Iris pigment epithelial cell (primary cell): Measurements from ENCODE around the gene PHF21B.

Source experiments
- DNase-seq: peaks from one replicate; pipeline ENCODE4 v3.0.0-alpha.2; 2011; ENCODE audit warnings: low read depth

PHF21B gene

DNA sequence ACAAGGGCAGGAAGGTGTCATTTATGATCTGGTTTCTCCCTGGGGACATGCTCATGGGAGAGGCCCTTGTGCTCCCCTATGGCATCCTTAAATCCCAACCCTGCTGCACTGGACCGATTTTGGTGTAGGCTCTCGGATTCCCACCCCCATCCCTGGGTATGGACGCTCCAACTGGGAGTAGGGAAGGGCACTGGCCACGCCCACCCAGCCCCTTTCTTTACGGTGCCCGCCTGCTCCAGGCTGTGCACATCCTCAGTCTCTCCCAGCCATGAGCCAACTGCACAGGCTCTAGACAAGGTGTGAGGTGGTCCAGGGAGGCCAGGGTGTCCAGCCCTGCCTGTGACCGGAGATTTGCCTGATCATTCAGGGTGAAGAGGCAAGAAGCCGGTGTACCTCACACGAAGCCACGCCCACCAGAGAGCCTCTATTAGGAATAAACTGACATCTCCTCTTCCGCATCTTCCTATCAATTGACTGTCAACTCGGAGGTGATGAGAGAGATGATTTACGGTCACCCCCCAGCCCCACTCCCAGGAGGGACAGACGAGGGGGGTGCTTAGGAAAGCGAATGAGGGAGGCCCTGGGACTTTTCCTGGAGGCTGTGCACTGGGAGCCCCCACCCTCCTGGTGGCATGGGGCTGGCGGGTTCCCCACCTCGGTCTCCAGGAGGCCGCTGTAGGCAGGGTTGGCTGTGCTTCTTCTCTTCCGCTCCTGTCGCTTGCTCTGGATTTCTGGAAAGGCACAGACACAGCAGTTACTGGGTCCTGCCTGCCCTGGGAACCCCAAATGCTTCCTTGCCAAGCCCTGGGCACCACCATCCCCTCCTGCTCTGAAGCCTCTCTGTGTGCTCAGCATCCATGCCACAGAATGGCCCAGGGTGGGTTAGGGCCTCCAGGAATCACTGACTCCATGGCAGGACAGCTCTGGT, 116.7 kb downstream of the PHF21B start:
- no peak for DNase-seq

DNA sequence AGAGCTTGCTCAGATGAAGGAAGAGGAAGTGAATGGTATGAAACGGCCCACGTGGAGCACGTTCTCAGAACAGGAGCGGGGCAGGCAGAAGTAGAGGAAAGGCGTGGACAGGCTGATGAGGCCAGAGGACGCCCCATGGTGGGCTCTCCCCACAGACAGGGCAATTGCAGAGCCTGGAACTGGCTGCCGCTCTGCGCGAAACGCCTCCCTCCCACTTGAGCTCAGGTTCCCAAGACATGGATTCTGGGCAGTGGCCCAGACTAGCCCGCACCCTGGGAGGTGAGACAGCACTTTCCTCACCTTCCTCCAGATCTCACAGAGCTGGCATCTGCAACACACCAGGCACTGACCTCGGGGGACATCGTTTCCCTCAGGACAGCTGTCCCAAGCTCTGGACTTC, 117.6 kb downstream of the PHF21B start:
- DNase-seq: no peak

DNA sequence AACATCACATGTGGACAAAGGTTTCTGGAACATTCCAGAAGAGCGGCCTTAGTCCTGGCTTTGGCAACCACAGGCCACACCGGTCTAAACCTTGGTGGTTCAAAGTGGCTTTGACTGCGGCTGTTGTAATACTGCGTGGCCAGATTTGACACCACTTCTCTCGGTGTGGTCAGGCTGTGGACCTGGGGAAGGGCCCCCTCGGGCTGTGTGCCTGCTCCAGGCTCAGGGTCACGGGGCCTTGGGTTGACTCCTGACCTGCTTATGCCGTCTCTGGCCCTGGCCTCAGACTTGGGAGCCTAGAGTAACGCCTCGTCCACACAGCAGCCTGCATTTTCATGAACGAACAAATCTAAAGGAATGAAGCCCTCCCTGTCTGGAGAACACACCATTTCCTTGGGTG, 118.0 kb downstream of the PHF21B start:
- no peak for DNase-seq

DNA sequence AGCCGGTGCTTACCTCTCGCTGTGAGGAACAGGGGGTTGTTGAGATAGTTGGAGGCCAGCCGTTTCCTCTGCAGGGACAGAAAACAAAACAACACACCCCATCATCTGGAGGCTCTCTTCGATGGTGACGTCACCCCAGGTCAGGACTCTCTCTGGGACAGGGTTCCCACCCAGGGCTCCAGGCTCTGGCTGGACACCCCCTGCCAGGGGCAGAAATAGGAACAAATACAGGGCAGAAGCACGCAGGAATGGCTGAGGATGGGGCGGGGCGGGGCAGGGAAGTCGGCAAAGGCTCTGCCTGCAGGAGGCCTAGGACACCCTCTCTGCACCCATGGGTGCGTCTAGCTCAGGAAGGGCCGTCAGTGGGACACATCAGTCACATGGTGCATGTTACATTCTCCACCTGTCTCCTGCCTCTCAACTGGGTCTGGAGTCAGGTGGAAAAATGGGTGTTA, 118.5 kb downstream of the PHF21B start:
- DNase-seq: no peak

DNA sequence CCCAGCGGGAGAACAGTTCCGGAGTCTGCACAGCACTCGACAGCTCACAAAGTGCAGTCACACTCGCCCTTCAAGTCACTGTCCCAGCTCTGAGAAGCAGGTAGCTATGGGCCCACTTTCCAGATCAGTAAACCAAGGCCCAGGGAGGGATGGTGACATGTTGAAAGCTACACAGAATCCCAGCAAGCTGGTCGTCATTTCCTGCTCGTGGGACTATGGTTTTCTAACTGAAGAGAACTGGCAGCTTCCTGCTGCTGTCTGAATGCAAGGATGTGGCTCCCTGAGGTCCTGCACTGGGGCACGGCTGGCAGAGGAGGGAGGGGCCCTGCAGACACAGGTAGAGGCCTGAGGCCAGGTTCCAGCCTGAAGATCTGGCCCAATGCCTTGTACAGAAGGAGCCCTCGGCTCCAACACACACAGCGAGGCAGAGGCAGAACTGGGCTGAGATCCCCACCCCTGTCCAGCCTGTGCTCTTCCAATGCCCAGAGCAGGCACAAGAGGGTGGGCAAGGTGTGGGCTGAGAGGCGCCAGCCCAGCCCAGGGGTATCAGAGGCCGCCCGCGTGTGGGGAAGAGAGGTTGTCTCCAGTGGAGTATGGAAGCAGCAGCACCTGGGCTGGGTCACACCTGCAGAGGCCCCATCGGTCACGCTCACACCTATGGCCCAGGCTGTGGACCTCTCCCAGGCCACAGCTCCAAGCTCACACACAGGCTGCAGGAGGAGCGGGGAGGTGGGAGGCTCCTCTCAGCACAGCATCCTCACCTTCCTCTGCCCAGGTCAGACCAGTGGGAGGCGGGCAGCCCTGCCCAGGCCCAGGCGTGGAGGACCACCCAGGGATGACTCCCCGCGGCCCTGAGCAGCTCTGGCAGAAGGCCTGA, 119.2 kb downstream of the PHF21B start:
- DNase-seq: no peak

DNA sequence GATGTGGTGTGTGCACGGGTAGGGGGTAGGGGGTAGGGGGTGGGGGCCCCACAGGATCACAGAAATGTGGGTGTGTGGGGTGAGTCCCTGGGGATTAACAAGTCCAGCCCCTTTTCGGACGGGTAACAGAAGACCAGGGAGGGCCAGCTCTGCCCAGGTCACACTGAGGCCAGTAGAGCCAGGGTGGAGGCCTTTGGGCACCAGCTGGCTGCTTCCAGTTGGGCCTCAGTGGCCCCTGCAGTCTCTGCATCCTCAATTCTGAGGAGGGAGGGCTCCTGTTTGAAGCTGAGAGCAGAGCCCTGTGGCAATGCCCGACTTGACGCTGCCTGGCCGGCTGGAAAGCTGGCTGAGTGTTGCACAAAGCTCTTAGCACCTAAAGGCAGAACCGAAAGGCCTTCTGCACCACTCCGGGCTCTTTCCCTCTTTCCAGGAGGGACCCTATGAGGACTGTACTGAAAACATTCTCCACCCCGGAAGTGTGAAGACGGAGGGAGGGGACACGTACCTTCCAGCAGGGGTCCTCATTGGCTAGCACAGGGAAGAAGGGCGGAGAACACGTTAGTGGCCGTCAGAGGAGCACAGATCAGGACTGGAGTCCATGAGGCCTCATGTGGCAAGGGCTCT, 120.4 kb downstream of the PHF21B start:
- no peak for DNase-seq

DNA sequence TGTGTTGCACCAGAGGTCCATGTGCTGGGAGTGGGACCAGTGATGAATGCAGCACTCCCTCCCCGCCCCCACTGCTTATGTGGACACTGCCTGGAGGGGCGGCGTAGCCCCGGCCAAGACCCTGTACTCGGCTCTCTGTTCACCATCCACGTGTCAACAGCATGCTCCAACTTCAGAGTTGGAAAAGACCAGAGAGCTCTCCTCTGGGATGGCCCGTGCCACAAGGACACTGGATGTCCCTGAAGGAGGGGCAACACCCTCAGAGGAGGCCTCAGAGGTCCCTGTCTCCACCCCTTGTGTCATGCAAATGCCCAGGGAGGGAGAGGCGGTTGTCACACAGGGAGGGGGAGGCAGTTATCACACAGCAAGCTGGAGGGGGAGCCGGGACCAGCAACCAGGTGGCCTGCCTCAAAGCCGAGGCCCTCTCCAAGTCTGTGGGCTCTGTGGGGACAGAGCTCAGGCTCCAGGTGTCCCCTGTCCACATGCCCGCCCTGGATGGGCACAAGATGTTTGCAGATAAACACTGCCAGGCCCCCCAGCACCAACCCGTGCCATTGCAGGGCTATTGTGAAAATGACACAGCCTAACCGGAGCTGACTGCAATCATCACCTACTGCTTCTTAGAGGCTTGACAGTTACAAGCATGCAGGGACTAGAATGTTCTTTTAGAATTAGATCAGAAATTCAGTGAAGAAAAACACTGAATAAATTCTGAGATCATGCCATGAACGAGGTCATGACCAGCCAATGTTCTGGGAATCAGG, 121.1 kb downstream of the PHF21B start:
- no peak for DNase-seq

DNA sequence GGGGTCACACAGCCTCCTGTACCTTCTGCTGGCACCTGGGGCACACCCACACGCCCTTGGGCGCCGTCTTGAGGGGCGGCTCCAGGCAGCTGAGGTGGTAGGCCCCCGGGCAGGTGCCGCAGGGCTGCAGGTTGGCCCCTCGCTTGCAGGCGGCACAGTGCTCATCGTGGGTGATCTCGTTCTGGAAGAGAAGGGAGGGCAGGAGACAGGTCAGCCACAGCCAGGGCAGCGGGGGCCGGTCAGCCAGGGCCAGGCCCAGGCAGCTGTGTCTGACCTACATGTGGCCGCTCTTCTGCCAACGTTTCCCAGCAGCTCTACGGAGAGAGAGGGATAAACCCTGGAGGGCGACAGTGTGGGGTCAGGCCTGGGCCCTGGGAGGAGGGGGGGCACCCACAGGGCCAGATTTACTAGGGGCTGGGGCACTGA, 121.9 kb downstream of the PHF21B start:
- DNase-seq: no peak

DNA sequence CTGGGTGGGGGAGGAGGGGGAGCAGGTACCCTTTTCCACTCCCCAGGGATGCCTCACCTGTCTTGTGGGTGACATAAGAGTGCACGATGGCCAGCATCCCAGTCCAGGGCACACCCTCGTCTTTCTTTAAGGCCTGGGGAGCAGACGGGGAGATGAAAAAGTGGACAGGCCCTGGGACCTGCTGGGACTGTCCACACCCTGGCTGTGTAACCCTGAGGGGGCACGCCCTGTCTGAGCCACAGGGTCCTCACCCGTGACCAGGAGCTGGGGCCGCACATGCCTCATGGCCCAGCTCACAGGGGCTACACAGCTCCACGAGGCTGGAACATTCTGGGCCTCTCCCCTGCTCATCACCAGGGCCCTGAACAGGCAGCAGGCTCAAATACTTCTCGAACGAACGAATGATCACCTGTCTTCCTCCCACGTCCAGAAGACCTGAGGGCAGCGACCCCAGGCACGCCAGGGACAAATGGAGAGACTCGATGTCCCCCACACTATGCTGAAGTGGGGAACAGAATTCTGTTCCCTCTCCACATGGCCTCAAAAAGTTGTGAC, 123.9 kb downstream of the PHF21B start:
- DNase-seq: no peak

DNA sequence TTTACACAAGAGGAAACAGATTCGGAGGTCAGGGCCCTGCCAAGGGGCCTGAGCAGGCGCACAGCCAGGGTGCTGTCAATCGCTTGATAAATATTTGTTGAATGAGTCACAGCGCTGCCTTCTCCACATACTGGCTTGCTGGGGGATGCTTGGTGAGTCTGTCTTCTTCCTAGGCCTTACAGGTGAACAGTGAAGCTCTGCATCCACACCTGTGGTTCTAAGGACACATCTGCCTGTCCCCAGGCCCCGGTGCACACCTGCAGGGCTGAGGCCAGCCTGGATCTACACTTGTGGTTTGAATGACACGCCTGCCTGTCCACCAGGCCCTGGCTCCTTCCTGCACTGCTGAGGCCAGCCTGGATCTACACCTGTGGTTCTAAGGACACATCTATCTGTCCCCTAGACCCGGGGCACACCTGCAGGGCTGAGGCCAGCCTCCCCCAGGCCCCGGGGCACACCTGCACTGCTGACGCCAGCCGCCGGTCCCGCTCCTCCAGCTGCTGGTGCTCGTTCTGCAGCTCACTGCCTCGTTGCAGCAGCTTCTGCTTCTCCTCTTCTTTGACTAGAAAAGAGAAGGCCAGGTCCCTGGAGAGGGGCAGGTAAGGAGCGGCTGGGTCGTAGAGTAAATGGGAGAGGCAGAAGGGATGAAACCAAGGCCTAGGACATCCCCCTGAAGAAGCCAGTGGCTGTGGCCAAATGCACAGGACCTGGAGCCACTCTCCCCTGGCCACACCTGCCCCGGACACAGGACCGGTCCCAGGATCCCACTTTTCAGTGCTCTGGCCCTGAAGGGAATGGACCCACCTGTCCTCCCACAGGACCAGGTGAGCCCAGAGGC, 124.6 kb downstream of the PHF21B start:
- peak; percentile 3 for DNase-seq

DNA sequence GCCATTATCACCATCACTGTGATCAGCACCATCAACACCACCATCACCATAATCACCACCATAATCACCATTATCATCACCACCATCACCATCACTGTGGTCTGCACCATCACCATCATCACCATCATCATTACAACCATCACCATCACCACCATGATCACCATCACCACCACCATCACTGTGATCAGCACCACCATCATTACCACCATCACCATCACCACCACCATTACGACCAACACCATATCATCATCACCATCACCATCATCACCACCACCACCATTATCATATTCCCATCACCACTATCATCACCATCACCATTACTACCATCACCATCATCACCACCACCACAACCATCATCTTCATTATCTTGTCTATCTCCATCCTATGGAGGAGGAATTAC, 125.2 kb downstream of the PHF21B start:
- DNase-seq: no peak

DNA sequence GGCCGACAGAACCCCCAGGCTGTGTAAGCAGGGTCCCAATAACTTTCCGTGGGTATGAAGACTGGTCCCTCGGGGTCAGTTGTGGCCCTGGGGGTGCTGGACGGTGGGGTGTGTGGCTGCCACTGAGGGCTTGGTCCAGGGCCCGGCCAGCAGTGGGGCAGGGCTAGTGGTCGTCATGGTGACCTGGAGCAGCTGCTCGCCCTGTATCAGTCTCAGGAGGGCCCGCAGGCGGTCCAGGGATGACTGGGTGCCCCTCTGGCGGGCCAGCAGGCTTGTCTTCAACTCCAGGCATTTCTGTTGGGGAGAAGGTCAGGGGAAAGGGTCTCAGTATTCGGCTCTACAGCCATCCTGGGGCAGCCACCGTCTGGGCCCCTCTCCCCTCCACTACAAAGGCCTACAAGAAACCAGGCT, 126.8 kb downstream of the PHF21B start:
- no peak for DNase-seq

DNA sequence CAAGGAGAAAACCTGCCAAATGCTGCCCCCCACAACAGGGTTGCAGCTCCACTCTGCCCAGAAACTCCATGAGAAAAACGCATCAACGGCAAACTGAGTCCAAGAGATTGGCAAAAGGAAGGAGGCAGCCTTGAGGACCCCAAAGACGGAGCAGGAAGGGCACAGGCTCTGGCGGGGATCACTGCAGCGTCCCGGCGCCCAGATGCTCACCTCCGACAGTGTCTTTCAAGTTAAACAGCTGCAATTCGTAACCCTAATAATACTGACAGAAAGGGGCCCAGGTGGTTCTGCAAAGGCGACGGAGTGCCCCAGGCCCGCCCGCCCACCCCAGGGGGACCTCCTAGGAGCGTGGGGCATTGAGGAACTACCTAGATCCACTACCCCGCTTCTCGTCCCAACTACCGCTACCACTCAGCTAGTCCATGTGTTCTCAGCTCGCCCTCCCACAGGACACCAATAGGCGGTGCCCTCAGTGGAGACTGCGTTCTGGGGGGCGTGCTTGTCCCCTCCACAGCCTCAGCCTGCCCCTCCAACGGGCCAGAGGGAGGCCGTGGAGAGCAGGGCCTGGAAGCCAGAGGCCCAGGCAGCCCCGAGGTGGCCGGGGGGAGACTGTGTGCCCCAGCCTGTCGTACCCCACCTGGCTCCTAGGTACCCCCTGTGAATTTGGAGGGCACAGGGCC, 127.4 kb downstream of the PHF21B start:
- no peak for DNase-seq

DNA sequence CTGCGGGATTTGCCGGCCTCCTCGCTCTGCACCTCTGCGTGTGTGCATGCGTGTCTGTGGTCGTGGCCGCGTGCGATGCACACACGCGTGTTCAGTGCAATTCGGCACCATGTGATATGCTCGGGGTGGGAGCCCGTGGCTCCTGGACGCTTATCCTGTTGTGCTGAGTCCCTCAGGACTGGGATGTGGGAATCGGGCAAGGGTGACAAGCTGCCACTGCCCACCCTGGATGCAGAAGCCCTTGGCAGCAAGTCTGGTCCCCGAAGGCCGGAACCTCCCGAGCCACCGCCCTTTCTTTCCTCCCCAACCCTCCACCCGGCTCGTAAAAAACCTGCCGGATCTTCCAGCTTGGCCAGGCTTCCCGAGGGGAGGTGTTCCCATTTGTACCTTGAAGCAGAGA, 128.2 kb downstream of the PHF21B start:
- DNase-seq: no peak

DNA sequence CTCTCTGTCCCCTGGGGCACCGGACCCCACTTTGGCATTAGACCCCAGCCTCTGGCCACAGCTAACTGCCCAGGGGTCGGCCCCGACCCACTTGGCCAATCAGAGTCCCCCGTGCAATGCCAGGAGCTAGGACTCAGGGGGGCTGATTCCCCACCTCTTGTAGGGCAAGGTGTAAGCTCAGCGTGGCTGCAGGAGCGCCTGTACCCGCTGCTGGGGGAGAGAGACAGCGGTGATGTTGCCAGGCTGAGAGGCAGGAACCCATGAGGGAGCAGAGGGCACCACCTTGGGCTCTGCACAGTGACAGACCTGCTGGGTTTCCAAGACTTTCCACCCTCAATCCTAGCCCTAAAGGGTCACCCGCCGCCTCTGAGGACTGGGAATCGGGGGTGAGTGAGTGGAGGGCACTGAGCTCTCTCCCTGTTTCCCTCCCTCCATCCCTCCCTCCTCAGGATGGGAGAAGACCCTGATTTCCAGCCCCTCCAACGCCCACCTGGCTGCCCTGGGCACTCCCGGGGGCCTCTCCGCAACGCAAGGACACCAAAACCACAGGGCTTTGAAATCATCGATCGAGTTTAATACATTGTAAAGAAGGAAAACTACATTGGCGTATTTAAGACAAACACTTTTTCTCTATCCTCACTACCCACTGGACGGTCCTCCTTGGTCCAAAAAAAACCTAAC, 129.1 kb downstream of the PHF21B start:
- DNase-seq: no peak

DNA sequence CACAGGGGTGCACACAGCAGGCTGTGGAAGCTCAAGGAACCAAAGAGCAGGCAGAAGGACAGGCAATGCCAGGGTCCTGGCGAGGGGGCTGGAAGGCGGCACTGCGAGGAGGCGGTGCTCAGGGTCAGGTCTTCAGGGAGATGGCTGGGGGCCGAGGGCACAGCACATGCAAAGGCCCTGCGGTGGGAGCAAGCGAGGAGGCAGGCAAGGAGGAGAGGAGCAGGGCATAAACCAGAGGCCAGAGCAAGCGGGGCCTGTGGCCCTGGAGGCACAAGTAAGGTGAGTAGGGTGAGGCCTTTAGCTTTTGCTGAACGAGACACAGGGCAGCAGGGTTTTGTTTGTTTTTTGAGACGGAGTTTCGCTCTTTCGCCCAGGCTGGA, 130.5 kb downstream of the PHF21B start:
- no peak for DNase-seq

DNA sequence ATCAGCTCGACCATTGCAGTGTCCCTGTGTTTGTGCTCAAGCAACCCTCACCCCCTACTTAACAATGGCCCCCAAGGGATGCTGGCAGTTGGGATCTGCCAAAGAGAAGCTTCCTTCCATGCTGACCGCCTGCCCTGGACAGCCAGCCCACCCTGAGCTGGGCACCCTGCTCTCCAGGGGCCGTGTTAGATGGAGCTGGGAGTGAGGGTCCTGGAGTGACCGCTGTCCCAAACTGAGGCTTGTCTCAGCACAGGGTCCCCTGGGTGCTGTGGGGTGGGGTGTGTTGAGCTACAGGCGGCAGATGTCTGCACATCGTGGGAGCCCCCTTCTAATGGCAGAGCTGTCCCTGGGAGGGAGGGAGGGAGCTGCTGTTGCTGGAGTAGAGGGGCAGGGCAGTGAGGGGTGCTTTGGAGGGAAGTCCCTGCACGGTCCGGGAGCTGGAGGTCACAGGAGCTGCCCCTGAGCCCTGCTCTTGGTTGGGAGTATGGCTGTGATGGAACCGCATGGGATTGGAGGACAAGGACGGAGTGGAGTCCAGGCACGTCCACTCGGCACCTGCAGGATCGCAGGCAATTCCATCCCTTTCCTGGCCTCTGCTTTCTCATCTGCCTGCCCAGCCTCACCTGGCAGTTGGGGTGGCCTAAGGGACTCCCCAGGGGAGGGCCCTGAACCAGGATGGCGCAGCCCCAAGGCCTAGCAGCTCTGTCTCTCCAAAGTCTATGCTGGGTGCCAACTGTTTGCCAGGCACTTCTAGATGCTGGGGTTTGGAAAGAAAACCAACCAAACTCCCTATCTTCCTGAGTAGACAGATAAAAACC, 131.1 kb downstream of the PHF21B start:
- no peak for DNase-seq

DNA sequence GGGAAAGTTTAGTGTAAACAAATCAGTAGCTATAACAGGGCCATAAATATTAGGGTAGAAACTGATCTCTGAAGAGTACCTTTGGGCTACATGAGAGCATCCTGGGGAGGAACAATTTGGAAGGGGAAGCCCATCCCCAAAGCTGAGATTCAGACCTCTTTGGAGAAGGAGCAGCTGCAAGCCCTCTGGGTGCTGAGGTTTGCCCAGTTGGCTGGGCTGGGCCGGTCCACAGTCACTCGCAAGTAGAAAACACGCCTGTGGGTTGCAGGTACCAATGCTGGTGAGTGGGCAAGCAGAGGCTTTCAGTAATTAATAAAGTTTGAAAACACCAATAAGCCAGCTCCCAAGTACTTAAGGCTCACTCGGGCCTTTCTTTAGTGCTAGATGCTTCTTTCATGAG, 132.9 kb downstream of the PHF21B start:
- DNase-seq: no peak
